HG03025 (cell line): ENCODE results near the gene MYCBPAP.

Experiments used
- ATAC-seq: cut with Tn5 transposase; IDR thresholded peaks from one replicate; pipeline ENCODE4 v1.9.1; 2021; ENCODE audit warnings: mild to moderate bottlenecking, moderate library complexity; ENCODE audit not compliant: unreplicated experiment, low FRiP score

The MYCBPAP gene

GRCh38 chr17:50484386-50485155 lies 23.7 kb upstream of the MYCBPAP start:
- ATAC-seq, result no peak

GRCh38 chr17:50487213-50488096 lies 20.8 kb upstream of the MYCBPAP start:
- no peak for ATAC-seq

DNA sequence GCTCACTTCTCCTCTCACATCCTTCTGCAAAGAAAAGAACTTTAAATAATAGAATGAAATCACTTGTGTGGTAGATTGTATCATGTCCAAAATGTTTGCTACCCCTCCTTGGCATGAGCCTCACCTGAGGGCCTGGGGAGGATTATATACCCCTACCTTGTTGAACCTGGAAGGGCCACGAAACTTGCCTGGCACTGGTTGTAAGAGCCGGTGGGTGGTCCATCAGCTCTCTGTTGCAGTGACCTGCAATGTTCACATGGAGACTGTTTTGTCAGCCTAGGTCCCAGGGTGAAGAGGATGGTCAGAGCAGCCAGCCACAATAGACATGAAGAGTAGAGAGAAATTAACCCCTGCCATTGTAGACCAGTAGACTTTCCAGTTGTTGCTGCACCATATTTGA lies 19.4 kb upstream of the MYCBPAP start:
- ATAC-seq, result no peak

DNA sequence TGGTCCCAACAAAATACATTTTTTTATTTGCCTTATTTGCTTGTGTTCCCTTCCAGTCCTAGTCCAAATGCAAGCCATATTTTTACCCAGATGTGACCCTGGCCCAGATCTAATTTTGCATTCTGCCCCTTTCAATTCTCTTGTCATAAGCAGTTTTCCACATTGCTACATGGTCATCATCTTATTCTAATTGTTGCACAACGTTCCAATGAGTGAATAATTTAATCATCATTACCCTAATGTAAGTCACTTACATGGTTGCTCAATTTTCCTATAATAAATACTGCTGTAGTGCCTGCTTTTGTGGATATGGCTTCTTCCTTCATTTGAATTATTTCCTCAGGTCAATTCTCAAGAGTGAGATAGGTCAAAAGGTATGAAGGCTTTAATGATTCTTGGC lies 16.7 kb upstream of the MYCBPAP start:
- no peak for ATAC-seq

- no peak for ATAC-seq
These were observed 16.0 kb upstream of the MYCBPAP start for GRCh38 chr17:50492214-50492613.

GRCh38 chr17:50493744-50494143 lies 14.5 kb upstream of the MYCBPAP start:
- no peak for ATAC-seq

DNA sequence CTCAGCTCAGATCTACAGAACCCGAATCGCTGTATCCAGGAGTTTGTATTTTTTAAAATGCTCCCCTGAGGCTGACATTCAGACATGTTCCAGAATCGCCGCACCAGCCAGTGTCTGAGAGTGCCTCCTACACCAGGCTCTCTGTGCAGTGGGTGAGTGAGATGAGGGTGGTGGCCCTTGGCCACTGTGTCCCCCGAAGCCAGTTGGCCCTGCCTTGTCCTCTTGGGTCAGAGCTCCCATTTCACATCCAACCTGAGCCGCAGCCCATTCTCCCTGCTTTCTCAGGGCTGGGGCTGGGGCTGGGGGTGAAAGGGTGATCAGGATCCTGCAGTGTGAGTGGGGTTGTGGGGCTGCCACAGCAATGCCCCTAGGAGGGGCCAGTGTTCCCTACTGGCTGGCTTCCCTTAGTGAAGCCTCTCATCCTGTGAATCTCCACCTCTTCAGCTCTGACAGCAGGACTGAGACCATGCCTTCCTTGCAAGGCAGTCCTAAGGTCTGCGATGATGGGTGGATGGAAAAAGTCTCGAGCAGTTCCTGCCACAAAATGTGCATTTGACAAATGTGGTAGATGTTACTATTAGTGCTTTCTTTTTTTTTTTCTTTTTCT lies 12.9 kb upstream of the MYCBPAP start:
- no peak for ATAC-seq

GRCh38 chr17:50495918-50496317 lies 12.3 kb upstream of the MYCBPAP start:
- ATAC-seq, result no peak

GRCh38 chr17:50498021-50498874 lies 10.0 kb upstream of the MYCBPAP start:
- no peak for ATAC-seq

DNA sequence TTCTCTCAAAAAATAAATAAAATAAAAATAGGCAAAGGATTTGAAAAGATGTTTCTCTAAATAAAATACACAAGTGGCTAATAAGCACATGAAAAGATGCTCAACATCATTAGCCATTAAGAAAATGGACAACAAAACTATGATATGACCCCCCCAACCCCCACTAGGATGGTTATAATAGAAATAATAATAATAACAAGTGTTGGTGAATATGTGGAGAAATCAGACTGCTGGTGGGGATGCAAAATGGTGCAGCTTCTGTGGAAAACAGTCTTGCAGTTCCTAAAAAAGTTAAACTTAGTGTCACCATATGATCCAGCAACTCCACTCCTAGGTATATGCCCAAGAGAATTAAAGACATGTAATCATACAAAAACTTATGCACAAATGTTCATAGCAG lies 9.0 kb upstream of the MYCBPAP start:
- no peak for ATAC-seq

DNA sequence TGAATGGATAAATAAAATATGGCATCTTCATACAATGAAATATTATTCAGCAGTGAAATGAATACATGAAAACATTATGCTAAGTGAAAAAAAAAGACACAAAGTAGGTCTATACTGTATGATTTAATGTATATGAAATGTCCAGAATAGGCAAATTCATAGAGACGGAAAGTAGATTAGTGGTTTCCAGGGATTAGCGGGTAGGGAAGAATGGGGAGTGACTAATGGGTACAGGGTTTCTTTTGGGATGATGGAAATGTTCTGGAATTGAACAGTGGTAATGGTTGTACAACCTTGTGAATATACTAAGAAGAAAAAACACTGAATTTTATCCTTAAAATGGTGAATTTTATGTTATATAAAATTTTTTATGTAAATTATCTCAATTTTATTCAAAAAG lies 8.5 kb upstream of the MYCBPAP start:
- ATAC-seq, result no peak

GRCh38 chr17:50501054-50501453 lies 7.2 kb upstream of the MYCBPAP start:
- ATAC-seq, result no peak

DNA sequence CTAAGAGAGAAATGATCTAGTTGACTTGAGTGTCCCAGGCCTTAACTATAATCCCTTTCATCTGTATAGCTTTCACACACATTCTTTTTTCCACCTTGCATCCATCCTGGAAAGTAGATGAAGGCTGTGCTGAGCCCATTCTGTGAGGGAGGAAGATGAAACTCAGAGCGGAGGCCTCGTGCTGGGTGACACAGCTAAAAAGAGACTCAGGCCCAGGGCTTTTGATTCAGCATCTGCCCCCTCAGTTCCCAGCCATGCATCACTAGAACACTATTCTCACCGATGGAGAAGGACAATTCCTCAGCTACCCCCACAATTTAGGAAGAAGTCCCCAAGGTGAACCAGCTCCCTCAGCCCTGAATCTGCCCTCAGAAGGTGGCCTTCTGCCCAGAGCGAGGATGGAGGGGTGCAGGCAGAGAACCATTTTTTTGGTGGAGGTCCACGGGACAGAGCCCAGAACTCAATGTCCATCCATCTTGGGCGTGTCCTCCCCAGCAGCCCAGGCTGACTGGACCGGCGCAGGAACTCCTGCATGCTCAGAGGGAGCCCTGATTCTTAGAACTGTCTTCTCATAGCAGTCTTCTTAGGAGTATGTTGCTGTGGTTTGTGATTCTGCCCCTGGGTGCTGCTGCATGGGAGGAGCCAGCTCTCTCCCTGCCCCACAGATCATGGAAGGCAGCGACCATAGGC lies 5.8 kb upstream of the MYCBPAP start:
- no peak for ATAC-seq

DNA sequence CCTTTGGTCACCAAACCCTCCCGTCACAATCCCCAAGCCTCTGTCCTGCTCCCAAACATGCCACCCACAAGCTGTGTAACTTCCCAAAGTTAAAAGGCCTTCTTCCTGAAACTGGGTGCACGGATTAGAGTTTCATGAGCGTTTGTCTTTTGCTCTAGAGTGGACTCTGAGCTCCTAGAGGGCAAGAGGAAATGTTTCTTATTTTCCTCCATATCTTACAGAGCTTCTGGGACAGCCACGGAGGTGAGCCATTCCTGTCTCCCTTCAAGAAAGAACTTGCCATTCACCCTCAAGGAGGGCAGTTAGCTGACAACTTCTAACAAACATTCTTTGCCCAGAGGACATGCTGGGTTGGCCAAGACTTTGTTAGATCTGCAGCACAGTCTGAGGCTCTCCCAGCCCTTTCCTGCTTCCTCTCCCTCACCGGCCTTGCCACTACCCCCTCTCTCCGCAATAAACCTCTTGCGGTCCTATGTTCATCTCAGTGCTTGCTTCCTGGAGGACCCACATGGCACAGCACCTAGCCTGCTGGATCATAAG lies 2.6 kb upstream of the MYCBPAP start:
- ATAC-seq, result no peak

GRCh38 chr17:50506298-50506697 lies 1.9 kb upstream of the MYCBPAP start:
- ATAC-seq, result no peak

- no peak for ATAC-seq
These were observed 578 bp downstream of the MYCBPAP start for GRCh38 chr17:50508573-50509460.

GRCh38 chr17:50511058-50511457 lies 2.8 kb downstream of the MYCBPAP start:
- no peak for ATAC-seq

DNA sequence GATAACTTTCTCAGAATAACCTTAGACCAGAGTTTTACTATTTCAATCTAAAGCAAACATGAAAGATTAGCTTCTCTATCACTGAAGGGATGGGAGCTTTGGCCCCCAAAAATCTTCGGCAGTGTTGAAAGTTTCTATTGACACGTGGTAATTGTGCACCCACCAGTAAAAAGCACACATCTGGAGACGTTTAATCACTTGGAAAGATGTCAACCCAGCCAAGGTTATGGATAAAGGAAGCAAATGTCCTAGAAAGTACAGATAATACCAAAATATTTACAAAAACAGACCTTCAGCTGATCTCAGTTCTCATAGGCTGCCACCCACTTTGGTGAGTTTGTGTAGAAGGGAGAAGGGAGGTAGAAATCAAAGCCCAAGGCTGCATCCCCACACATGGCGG lies 5.3 kb downstream of the MYCBPAP start:
- no peak for ATAC-seq

- ATAC-seq, result no peak
These were observed 6.1 kb downstream of the MYCBPAP start for GRCh38 chr17:50514388-50514787.
